GM21381 (cell line): Measurements from ENCODE around the gene PTPRR.
"Not testable (repeated sequence)": the region's sequence is repeated elsewhere in the genome, so short reads cannot be mapped to it uniquely, and the experiment has no call there.

Experiments
- ATAC-seq: cut with Tn5 transposase; IDR thresholded peaks from one replicate; pipeline ENCODE4 v1.9.1; 2021; ENCODE audit warnings: mild to moderate bottlenecking, moderate library complexity; ENCODE audit not compliant: unreplicated experiment

PTPRR gene

GRCh38 chr12:70842136-70842535 is 78.4 kb downstream of the PTPRR start:
- ATAC-seq: no peak

GRCh38 chr12:70840656-70841350 is 79.7 kb downstream of the PTPRR start:
- no peak for ATAC-seq

GRCh38 chr12:70839544-70839943 is 81.0 kb downstream of the PTPRR start:
- no peak for ATAC-seq

- no peak for ATAC-seq
Observed at GRCh38 chr12:70838127-70838526, 82.4 kb downstream of the PTPRR start.

- no peak for ATAC-seq
Observed at GRCh38 chr12:70837026-70837425, 83.5 kb downstream of the PTPRR start.

GRCh38 chr12:70835948-70836347 is 84.6 kb downstream of the PTPRR start:
- ATAC-seq: no peak

GRCh38 chr12:70831543-70831942 is 89.0 kb downstream of the PTPRR start:
- ATAC-seq: no peak

GRCh38 chr12:70830221-70831061 is 90.1 kb downstream of the PTPRR start:
- no peak for ATAC-seq

- no peak for ATAC-seq
Observed at GRCh38 chr12:70829070-70829469, 91.5 kb downstream of the PTPRR start.

GRCh38 chr12:70828351-70828750 is 92.2 kb downstream of the PTPRR start:
- no peak for ATAC-seq

- ATAC-seq: no peak
Observed at GRCh38 chr12:70826156-70826555, 94.4 kb downstream of the PTPRR start.

GRCh38 chr12:70824511-70824910 is 96.0 kb downstream of the PTPRR start:
- ATAC-seq: no peak

- ATAC-seq: no peak
Observed at GRCh38 chr12:70823182-70823976, 97.2 kb downstream of the PTPRR start.

GRCh38 chr12:70822412-70822811 is 98.1 kb downstream of the PTPRR start:
- no peak for ATAC-seq

GRCh38 chr12:70815971-70816391 is 104.6 kb downstream of the PTPRR start:
- ATAC-seq: no peak

GRCh38 chr12:70815056-70815455 is 105.5 kb downstream of the PTPRR start:
- no peak for ATAC-seq

- ATAC-seq: no peak
Observed at GRCh38 chr12:70813559-70813958, 107.0 kb downstream of the PTPRR start.

- no peak for ATAC-seq
Observed at GRCh38 chr12:70812136-70812535, 108.4 kb downstream of the PTPRR start.

- ATAC-seq: no peak
Observed at GRCh38 chr12:70809887-70810286, 110.7 kb downstream of the PTPRR start.

- not testable (repeated sequence) for ATAC-seq
Observed at GRCh38 chr12:70807993-70808392, 112.5 kb downstream of the PTPRR start.

GRCh38 chr12:70806827-70807226 is 113.7 kb downstream of the PTPRR start:
- no peak for ATAC-seq
